IMR-90 (cell line): ENCODE data around the gene XIAP. TPM values are rescaled to one million over a fixed set of nuclear protein-coding genes. Genes with fewer than 3 reads are reported as not detected.

Source experiments
- ATAC-seq: fragments of 200-7000 bp; cut with Tn5 transposase; 2 replicates; pipeline ENCODE4 v1.9.1; 2020; ENCODE audit warnings: low read depth, mild to moderate bottlenecking, moderate library complexity
- BruUV-seq: library from RNA; stranded (reverse); fragments of 400-500 nt; replicated peaks from 2 replicates; lab custom pipeline; 2021; lab: Mats Ljungman, UMichigan
- CTCF ChIA-PET: fragments of 300-600 bp; formaldehyde crosslinking; extraction: SDS; loops from one replicate; lab custom pipeline; 2021; ENCODE audit warnings: antibody characterized with exemption; lab: Yijun Ruan, JAX
- POLR2A ChIA-PET: fragments of 300-600 bp; sonication (Branson Sonifier 250); formaldehyde crosslinking; loops from one replicate; lab custom pipeline; 2022; ENCODE audit warnings: antibody characterized with exemption; ENCODE audit not compliant: unreplicated experiment; lab: Charles Lee
- DNase-seq: peaks from one replicate; pipeline ENCODE4 v3.0.0; 2013
- H2AFZ ChIP-seq: replicated peaks from 2 replicates; pipeline ENCODE3; 2013; ENCODE audit warnings: low read length, mild to moderate bottlenecking; ENCODE audit not compliant: poor library complexity
- H2AK5ac ChIP-seq: 2 replicates; pipeline ENCODE4 v1.6.1; 2013; ENCODE audit warnings: low read depth, low read length, inconsistent platforms
- H2AK9ac ChIP-seq: replicated peaks from 2 replicates; pipeline ENCODE3; 2013; ENCODE audit warnings: mild to moderate bottlenecking, low read depth, low read length, moderate library complexity; ENCODE audit not compliant: poor library complexity
- H2BK120ac ChIP-seq: 2 replicates; pipeline ENCODE4 v1.6.1; 2013; ENCODE audit warnings: low read depth, low read length, inconsistent platforms
- H2BK15ac ChIP-seq: 3 replicates; pipeline ENCODE4 v1.6.1; 2013; ENCODE audit warnings: low read depth, low read length, inconsistent platforms
- H2BK20ac ChIP-seq: 2 replicates; pipeline ENCODE4 v1.6.1; 2013; ENCODE audit warnings: low read depth, mild to moderate bottlenecking, inconsistent platforms, low read length, moderate library complexity
- H2BK5ac ChIP-seq: 2 replicates; pipeline ENCODE4 v1.6.1; 2013; ENCODE audit warnings: mild to moderate bottlenecking, low read depth, low read length, inconsistent platforms; ENCODE audit not compliant: poor library complexity, severe bottlenecking
- H3K14ac ChIP-seq: replicated peaks from 2 replicates; pipeline ENCODE4 v1.6.1; 2013; ENCODE audit warnings: low read depth, low read length, inconsistent platforms
- H3K18ac ChIP-seq: 2 replicates; pipeline ENCODE4 v1.6.1; 2013; ENCODE audit warnings: low read depth, low read length, control low read depth
- H3K23ac ChIP-seq: 2 replicates; pipeline ENCODE4 v1.6.1; 2013; ENCODE audit warnings: low read depth, low read length, inconsistent platforms
- H3K27ac ChIP-seq: 2 replicates; pipeline ENCODE4 v1.5.1; 2013; ENCODE audit warnings: mild to moderate bottlenecking, control low read depth, low read length; ENCODE audit not compliant: insufficient read depth
- H3K27me3 ChIP-seq: 2 replicates; pipeline ENCODE4 v1.6.1; 2013; ENCODE audit warnings: low read length; ENCODE audit not compliant: control insufficient read depth, insufficient read depth
- H3K36me3 ChIP-seq: 2 replicates; pipeline ENCODE4 v1.6.1; 2013; ENCODE audit warnings: low read length, mixed read lengths; ENCODE audit not compliant: control insufficient read depth, insufficient read depth
- H3K4ac ChIP-seq: 2 replicates; pipeline ENCODE4 v1.6.1; 2013; ENCODE audit warnings: low read depth, low read length, inconsistent platforms
- H3K4me1 ChIP-seq: 2 replicates; pipeline ENCODE4 v1.6.1; 2013; ENCODE audit warnings: low read length, mixed read lengths; ENCODE audit not compliant: control insufficient read depth, insufficient read depth
- H3K4me2 ChIP-seq: 2 replicates; pipeline ENCODE4 v1.6.1; 2013; ENCODE audit warnings: low read depth, mild to moderate bottlenecking, control low read depth, low read length, moderate library complexity
- H3K4me3 ChIP-seq: 2 replicates; pipeline ENCODE4 v1.5.1; 2013; ENCODE audit warnings: low read depth, mild to moderate bottlenecking, control low read depth, low read length, moderate library complexity; ENCODE audit not compliant: insufficient read depth
- H3K56ac ChIP-seq: 2 replicates; pipeline ENCODE4 v1.6.1; 2013; ENCODE audit warnings: low read length, inconsistent platforms; ENCODE audit not compliant: insufficient read depth; ENCODE audit errors: extremely low read depth
- H3K79me1 ChIP-seq, 2 experiments: 2 replicates each; pipeline ENCODE4 v1.6.1; 2013; ENCODE audit warnings: low read length in 2 of 2, inconsistent platforms in 1 of 2, low read depth in 1 of 2
- H3K9ac ChIP-seq: 2 replicates; pipeline ENCODE4 v1.6.1; 2013; ENCODE audit warnings: low read depth, low read length, control low read depth
- H3K9me1 ChIP-seq: 2 replicates; pipeline ENCODE4 v1.6.1; 2013; ENCODE audit warnings: low read length, inconsistent platforms; ENCODE audit not compliant: insufficient read depth
- H3K9me3 ChIP-seq: 2 replicates; pipeline ENCODE4 v1.6.1; 2013; ENCODE audit warnings: low read length; ENCODE audit not compliant: control insufficient read depth, insufficient read depth
- H4K20me1 ChIP-seq: 2 replicates; pipeline ENCODE4 v1.6.1; 2013; ENCODE audit warnings: low read length, inconsistent platforms; ENCODE audit not compliant: insufficient read depth
- H4K5ac ChIP-seq: 2 replicates; pipeline ENCODE4 v1.6.1; 2013; ENCODE audit warnings: mild to moderate bottlenecking, low read depth, low read length, control low read depth
- H4K8ac ChIP-seq, 2 experiments: 2 replicates each; pipeline ENCODE4 v1.6.1; 2013; ENCODE audit warnings: low read depth in 2 of 2, low read length in 2 of 2, control low read depth in 1 of 2, inconsistent platforms in 1 of 2
- H4K91ac ChIP-seq: 2 replicates; pipeline ENCODE4 v1.6.1; 2013; ENCODE audit warnings: low read depth, low read length, inconsistent platforms; ENCODE audit not compliant: insufficient read depth
- BHLHE40 ChIP-seq: fragments of 150-350 bp; IDR thresholded peaks from 2 replicates; pipeline ENCODE4 v1.6.1; 2016; ENCODE audit warnings: mild to moderate bottlenecking, low read depth, low read length
- CEBPB ChIP-seq: IDR thresholded peaks from 2 replicates; pipeline ENCODE4 v1.6.1; 2012; ENCODE audit warnings: low read depth, low read length, improper control_type of control experiment
- CTCF ChIP-seq: conservative IDR thresholded peaks from 2 replicates; pipeline ENCODE4 v1.5.1; 2012; ENCODE audit warnings: mild to moderate bottlenecking, low read depth, low read length, improper control_type of control experiment
- FOS ChIP-seq: fragments of 150-350 bp; IDR thresholded peaks from 2 replicates; pipeline ENCODE4 v1.6.1; 2016; ENCODE audit warnings: low read depth, low read length
- MAFK ChIP-seq: IDR thresholded peaks from 2 replicates; pipeline ENCODE4 v1.6.1; 2012; ENCODE audit warnings: low read depth, low read length, improper control_type of control experiment
- MAZ ChIP-seq: IDR thresholded peaks from 2 replicates; pipeline ENCODE4 v1.6.1; 2012; ENCODE audit warnings: low read depth, mild to moderate bottlenecking, low read length, improper control_type of control experiment, moderate library complexity, borderline replicate concordance
- MXI1 ChIP-seq: IDR thresholded peaks from 2 replicates; pipeline ENCODE4 v1.6.1; 2012; ENCODE audit warnings: low read depth, mild to moderate bottlenecking, low read length, moderate library complexity, borderline replicate concordance
- NFE2L2 ChIP-seq: fragments of 150-350 bp; IDR thresholded peaks from 2 replicates; pipeline ENCODE4 v1.6.1; 2016; ENCODE audit warnings: low read depth, mild to moderate bottlenecking, low read length
- POLR2A ChIP-seq: IDR thresholded peaks from 2 replicates; pipeline ENCODE4 v1.6.1; 2012; ENCODE audit warnings: mild to moderate bottlenecking, low read depth, low read length
- RAD21 ChIP-seq: IDR thresholded peaks from 2 replicates; pipeline ENCODE4 v1.6.1; 2012; ENCODE audit warnings: low read length, improper control_type of control experiment
- RFX5 ChIP-seq: IDR thresholded peaks from 2 replicates; pipeline ENCODE4 v1.8.0; 2012; ENCODE audit warnings: low read depth, mild to moderate bottlenecking, low read length, moderate library complexity
- SMC3 ChIP-seq: fragments of 150-350 bp; IDR thresholded peaks from 2 replicates; pipeline ENCODE4 v1.6.1; 2016; ENCODE audit warnings: low read depth, mild to moderate bottlenecking, antibody characterized with exemption, low read length, moderate library complexity
- WGBS, 2 experiments: methylation state at CpG; one replicate each; pipeline versions ENCODE4 v1.1.5 to v1.1.7; 2013; ENCODE audit warnings: missing lambda C conversion rate in 2 of 2; ENCODE audit not compliant: insufficient read length in 1 of 2; ENCODE audit errors: extremely low coverage in 2 of 2; 5-methylcytosine and 5-hydroxymethylcytosine counted together
- dilution Hi-C: fragments of 300-500 bp; cut with HindIII; formaldehyde crosslinking; loops from one replicate; pipeline ENCODE4 v1.14.3; 2018; ENCODE audit warnings: low sequenced_read_pairs; ENCODE audit not compliant: unreplicated experiment
- in situ Hi-C: fragments of 300-500 bp; cut with MboI; formaldehyde crosslinking; loops from 3 replicates; pipeline ENCODE4 v1.14.3; 2019; ENCODE audit warnings: low sequenced_read_pairs, inconsistent platforms, mixed read lengths
- intact Hi-C: fragments of 100-400 bp; cut with micrococcal nuclease; formaldehyde crosslinking; loops from 2 replicates; pipeline ENCODE4 v1.10.0; 2022
- polyA plus RNA-seq, 3 experiments: library from polyadenylated mRNA; depleted of rRNA; stranded (reverse); fragments of >200 nt; gene quantifications; 2 replicates each; pipeline ENCODE4 v1.2.3, GENCODE V29; 2012; ENCODE audit warnings: low replicate concordance in 1 of 3
- total RNA-seq: library from RNA; depleted of rRNA; stranded (reverse); fragments of >200 nt; gene quantifications from 2 replicates; pipeline ENCODE4 v1.2.3, GENCODE V29; 2012
- TF ChIP-seq, protein P1 (sequence below): fragments of 150-350 bp; IDR thresholded peaks from 2 replicates; pipeline ENCODE4 v1.6.1; 2016; ENCODE audit warnings: low read depth, mild to moderate bottlenecking, low read length, moderate library complexity, borderline replicate concordance

XIAP gene
- total and polyA plus RNA-seq, 2 of the 4 experiments (the other 2 are of a cell fraction), result 8.1 to 17.4 TPM

GRCh38 chrX:123906557-123907316 lies 46.9 kb downstream of the XIAP start:
- in situ Hi-C loops (no loop called here), intact Hi-C loops (no loop called here), dilution Hi-C loops (no loop called here)
- CTCF ChIA-PET, result no interaction called here
- 74% methylated on average over 2 of the region's 8 CpGs; no CpG with 5 or more reads in 1 of the 2 experiments for WGBS, 2 experiments
- no peak overlapping the region for H3K14ac ChIP-seq
- POLR2A ChIA-PET, result no interaction called here
- TF ChIP-seq POLR2A, result no peak
- no peak for TF ChIP-seq MAZ
- TF ChIP-seq CEBPB, result no peak
- TF ChIP-seq FOS, result no peak
- no peak for TF ChIP-seq MXI1
- no peak for TF ChIP-seq RAD21
- no peak for TF ChIP-seq NFE2L2
- no peak for TF ChIP-seq CTCF
- TF ChIP-seq RFX5, result no peak
- TF ChIP-seq, protein P1, sequence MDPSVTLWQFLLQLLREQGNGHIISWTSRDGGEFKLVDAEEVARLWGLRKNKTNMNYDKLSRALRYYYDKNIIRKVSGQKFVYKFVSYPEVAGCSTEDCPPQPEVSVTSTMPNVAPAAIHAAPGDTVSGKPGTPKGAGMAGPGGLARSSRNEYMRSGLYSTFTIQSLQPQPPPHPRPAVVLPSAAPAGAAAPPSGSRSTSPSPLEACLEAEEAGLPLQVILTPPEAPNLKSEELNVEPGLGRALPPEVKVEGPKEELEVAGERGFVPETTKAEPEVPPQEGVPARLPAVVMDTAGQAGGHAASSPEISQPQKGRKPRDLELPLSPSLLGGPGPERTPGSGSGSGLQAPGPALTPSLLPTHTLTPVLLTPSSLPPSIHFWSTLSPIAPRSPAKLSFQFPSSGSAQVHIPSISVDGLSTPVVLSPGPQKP, result no peak
- no peak for TF ChIP-seq MAFK
- no peak for TF ChIP-seq SMC3
- no peak for TF ChIP-seq BHLHE40
- H4K5ac ChIP-seq, result no peak overlapping the region
- H3K36me3 ChIP-seq, result peaks cover 4% of the 10 kb centered on the region
- H2BK120ac ChIP-seq, result no peak overlapping the region
- H3K18ac ChIP-seq, result no peak overlapping the region
- no peak overlapping the region for H2AK9ac ChIP-seq
- H2BK5ac ChIP-seq, result no peak overlapping the region
- H2BK15ac ChIP-seq, result no peak overlapping the region
- no peak overlapping the region for H3K23ac ChIP-seq
- no peak overlapping the region for H4K91ac ChIP-seq
- 0 out of 2 replicates have a peak, but pooled peaks cover 3% of the 10 kb centered on the region for H3K4me1 ChIP-seq
- DNase-seq (no peak), ATAC-seq (no peak)
- H3K9me1 ChIP-seq, result no peaks in the 10 kb centered on the region
- H3K9ac ChIP-seq, result no peak overlapping the region
- no peak overlapping the region for H2BK20ac ChIP-seq
- no peak overlapping the region for H3K56ac ChIP-seq
- H3K4me2 ChIP-seq, result no peak overlapping the region
- H3K4ac ChIP-seq, result no peak overlapping the region
- no TSS peak for BruUV-seq
- no peaks in the 10 kb centered on the region for H3K79me1 ChIP-seq
- H3K4me3 ChIP-seq, result no peak overlapping the region
- no peaks in the 10 kb centered on the region for H3K9me3 ChIP-seq
- H3K27me3 ChIP-seq, result no peaks in the 10 kb centered on the region
- H2AK5ac ChIP-seq, result no peak overlapping the region
- no peaks in the 10 kb centered on the region for H4K20me1 ChIP-seq
- no peak overlapping the region for H3K27ac ChIP-seq
- H4K8ac ChIP-seq, result no peak overlapping the region
- no peak overlapping the region for H2AFZ ChIP-seq
